Measurements from ENCODE around the gene TSPEAR. TPM values are rescaled to one million over a fixed set of nuclear protein-coding genes. Genes with fewer than 3 reads are reported as not detected.
A peak's percentile ranks its signal among the peaks of the same experiment; 100 is the strongest.
"Not testable (repeated sequence)": the region's sequence is repeated elsewhere in the genome, so short reads cannot be mapped to it uniquely, and the experiment has no call there.

The TSPEAR gene
- total RNA-seq, 2 donors from 2014 or later: not detected

DNA sequence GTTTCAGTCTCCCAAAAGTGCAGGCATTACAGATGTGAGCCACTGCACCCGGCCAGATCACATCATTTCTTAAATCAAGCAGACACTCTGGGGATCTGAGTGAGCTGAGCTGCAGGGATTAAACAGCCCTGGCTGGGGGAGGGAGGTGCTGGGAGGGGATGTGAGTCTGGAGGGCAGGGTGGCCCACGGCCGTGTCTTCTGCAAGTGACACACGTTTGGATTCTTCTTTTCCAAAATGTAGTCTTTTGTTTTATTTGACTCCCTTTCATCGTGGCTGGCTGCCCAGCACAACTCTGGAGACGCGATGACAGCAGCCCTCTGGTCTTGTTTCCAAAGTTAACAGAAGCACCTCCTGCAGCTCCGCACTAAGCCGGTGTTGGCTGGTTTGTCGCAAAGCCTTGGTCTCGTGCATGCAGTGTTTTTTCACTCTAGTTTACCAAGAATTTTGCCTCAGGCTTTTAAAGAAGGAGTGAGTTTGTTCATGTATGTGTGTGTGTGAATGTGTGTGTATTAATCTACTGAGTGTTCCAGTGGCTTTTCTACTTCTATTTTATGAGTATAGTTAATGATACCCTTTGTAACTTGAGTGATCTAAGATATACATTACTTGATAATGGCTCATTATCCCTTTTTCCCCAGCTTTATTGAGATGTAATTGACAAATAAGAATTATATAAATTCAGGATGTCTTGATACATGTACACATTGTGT is 128.1 kb downstream of the TSPEAR start:
- TF ChIP-seq CTCF (IDR thresholded peaks at IDR 0.05): no peak
- H3K27ac ChIP-seq: no peak overlapping the region
- DNase-seq (ENCODE audit: low spot score): peak; percentile 36
- H3K4me1 ChIP-seq: no peaks in the 10 kb centered on the region
- H3K9me3 ChIP-seq: peaks cover 0 to 13% of the 10 kb centered on the region in 2 donors
- H3K4me3 ChIP-seq: no peak overlapping the region
- no peaks in the 10 kb centered on the region for H3K27me3 ChIP-seq
- no peaks in the 10 kb centered on the region for H3K36me3 ChIP-seq

DNA sequence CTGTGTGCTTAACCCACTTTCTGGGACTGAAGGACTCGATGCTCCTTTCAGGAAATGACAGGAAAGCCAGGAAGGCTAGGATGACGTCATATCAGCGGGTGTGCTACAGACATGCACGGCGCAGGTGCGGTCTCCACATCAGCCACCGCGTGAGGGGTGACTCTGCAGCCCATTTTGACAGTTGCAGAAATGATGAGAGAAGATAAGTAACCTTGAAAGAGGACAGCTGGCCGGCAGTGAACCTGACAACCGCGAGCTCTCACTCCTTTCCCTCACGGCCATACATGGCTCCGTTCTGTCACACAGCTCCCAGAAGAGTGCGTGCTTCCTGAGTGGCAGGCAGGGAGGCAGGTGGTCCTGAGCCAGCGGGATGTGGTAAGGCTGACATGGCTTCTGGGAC is 129.3 kb downstream of the TSPEAR start:
- no peaks in the 10 kb centered on the region for H3K4me1 ChIP-seq
- DNase-seq (ENCODE audit: low spot score): peak; percentile 44
- H3K27me3 ChIP-seq: no peaks in the 10 kb centered on the region
- no peaks in the 10 kb centered on the region for H3K36me3 ChIP-seq
- H3K4me3 ChIP-seq: no peak overlapping the region
- no peak for TF ChIP-seq CTCF (IDR thresholded peaks at IDR 0.05)
- peaks cover 0 to 17% of the 10 kb centered on the region in 2 donors for H3K9me3 ChIP-seq
- no peak overlapping the region for H3K27ac ChIP-seq

- DNase-seq (ENCODE audit: low spot score): no peak
- H3K36me3 ChIP-seq: no peaks in the 10 kb centered on the region
- no peak for TF ChIP-seq CTCF (IDR thresholded peaks at IDR 0.05)
- H3K4me1 ChIP-seq: no peaks in the 10 kb centered on the region
- no peak overlapping the region for H3K27ac ChIP-seq
- H3K9me3 ChIP-seq: peaks cover 0 to 23% of the 10 kb centered on the region in 2 donors
- H3K27me3 ChIP-seq: no peaks in the 10 kb centered on the region
- no peak overlapping the region for H3K4me3 ChIP-seq
Measured at GRCh38 chr21:44581158-44581557, 130.2 kb downstream of the TSPEAR start.

DNA sequence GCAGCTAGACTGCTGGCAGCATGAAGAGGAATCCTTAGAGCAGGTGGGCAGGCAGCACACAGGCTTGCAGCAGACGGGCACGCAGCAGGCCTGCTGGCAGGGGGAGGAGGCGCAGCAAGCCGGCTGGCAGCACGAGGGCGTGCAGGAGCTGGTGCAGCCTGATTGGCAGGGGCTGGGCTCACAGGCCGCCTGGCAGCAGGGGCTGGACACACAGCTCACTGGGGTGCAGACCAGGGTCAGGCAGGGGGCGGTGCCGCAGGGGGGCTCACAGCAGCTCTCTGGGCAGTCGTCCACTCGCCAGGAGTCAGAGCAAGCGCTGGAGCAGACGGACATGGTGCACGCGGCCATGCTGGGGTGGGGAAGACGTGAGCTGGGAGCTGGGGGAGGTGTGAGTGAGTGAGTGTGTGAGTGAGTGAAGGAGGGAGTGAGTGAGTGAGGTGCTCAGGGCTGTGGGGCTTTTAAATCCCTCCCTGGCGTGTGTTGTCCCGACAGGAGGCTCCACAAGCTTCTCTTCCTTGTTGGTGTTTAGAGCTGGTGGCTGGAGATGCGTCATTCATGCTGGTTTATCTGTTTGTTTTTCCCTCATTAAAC is 131.0 kb downstream of the TSPEAR start, which contains the start of gene KRTAP10-5:
TSS of gene KRTAP10-5 (minus strand) at position 374 of the 591 bp plus-strand sequence. CDS start at position 348, 26 bp downstream.
- H3K27me3 ChIP-seq, H3K36me3 ChIP-seq, H3K27ac ChIP-seq, H3K4me1 ChIP-seq, H3K4me3 ChIP-seq: not testable (repeated sequence)
- DNase-seq (ENCODE audit: low spot score): peak; percentile 11
- peaks cover 0 to 23% of the 10 kb centered on the region in 2 donors for H3K9me3 ChIP-seq

GRCh38 chr21:44579833-44580144 is 131.6 kb downstream of the TSPEAR start:
- DNase-seq (ENCODE audit: low spot score): no peak
- no peaks in the 10 kb centered on the region for H3K4me1 ChIP-seq
- peaks cover 0 to 23% of the 10 kb centered on the region in 2 donors for H3K9me3 ChIP-seq
- no peak overlapping the region for H3K4me3 ChIP-seq
- TF ChIP-seq CTCF (IDR thresholded peaks at IDR 0.05): no peak
- H3K36me3 ChIP-seq: no peaks in the 10 kb centered on the region
- no peak overlapping the region for H3K27ac ChIP-seq
- H3K27me3 ChIP-seq: no peaks in the 10 kb centered on the region

DNA sequence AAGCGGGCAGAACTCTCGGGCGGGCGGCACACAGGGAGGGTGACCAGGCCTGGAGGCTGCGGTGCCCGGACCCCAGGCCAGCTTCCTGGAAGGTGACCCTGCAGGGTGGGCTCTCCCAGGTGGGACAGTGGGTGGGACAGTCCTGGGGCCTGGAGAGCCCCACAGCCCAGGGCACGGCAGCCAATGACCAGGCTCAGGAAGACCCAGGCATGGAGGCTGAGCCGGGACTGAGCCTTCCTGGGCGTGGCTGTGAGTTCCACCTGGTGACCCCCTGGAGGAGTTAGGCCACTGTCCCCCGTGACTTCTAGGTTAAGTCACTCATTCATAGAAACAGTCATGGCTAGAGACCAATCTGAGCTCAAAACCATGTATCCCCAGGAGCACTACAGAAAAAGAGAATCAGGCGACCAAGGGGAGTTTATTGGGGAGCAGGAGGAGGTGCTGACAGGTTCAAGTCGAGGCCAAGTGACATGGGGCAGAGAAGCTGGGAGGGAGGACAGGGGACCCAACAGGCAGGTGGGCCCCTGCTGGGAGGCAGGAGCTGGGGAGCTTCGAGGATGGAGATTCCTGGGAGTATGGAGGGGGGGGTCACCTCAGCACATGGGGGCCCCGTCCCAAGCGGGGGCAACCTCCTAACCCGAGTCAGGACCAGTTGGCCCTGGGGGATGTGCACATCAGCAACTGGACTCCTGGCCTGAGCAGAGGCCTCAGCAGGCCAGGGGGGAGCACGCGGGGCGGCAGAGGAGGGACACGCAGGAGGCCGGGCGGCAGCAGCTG is 132.1 kb downstream of the TSPEAR start:
- Histone ChIP-seq H3K9me3 (peaks cover 0 to 23% of the 10 kb centered on the region in 2 donors), H3K4me3 (no peak overlapping the region), H3K27me3 (no peaks in the 10 kb centered on the region), H3K4me1 (no peaks in the 10 kb centered on the region), H3K27ac (no peak overlapping the region), H3K36me3 (no peaks in the 10 kb centered on the region)
- TF ChIP-seq CTCF (IDR thresholded peaks at IDR 0.05): no peak
- DNase-seq (ENCODE audit: low spot score): peak; percentile 26

All from right atrium auricular region (tissue), 2 donors.